Activated CD8-positive, alpha-beta memory T cell treated with anti-CD3 and anti-CD28 coated beads, Interleukin-2, amount 10 ng/mL, durations not matched to agents 7 days and 5 days (primary cell): ENCODE data around the gene MAPK14. TPM values are rescaled to one million over a fixed set of nuclear protein-coding genes. Genes with fewer than 3 reads are reported as not detected.
"Not testable (repeated sequence)": the region's sequence is repeated elsewhere in the genome, so short reads cannot be mapped to it uniquely, and the experiment has no call there.

Experiments
- ATAC-seq: fragments of 150-1000 bp; cut with Tn5 transposase; one replicate; pipeline ENCODE4 v1.10.0; 2021; ENCODE audit warnings: moderate library complexity
- CTCF ChIA-PET: fragments of 350-600 bp; sonication (Branson Sonifier 250); formaldehyde crosslinking; loops from one replicate; lab custom pipeline; 2021; ENCODE audit warnings: antibody characterized with exemption; lab: Charles Lee
- DNase-seq: peaks from one replicate; pipeline ENCODE4 v3.0.0-alpha.2; 2020
- H3K27ac Mint-ChIP-seq: one replicate; pipeline ENCODE4 v1.8.0; 2021; ENCODE audit warnings: mild to moderate bottlenecking, mixed read lengths
- H3K27me3 Mint-ChIP-seq: one replicate; pipeline ENCODE4 v1.8.0; 2021; ENCODE audit warnings: mixed read lengths
- H3K36me3 Mint-ChIP-seq: one replicate; pipeline ENCODE4 v1.8.0; 2021; ENCODE audit warnings: mild to moderate bottlenecking, mixed read lengths
- H3K4me1 Mint-ChIP-seq: one replicate; pipeline ENCODE4 v1.8.0; 2021; ENCODE audit warnings: mixed read lengths
- H3K4me3 Mint-ChIP-seq: one replicate; pipeline ENCODE4 v1.8.0; 2021; ENCODE audit warnings: mild to moderate bottlenecking, moderate library complexity, mixed read lengths
- H3K9me3 Mint-ChIP-seq: one replicate; pipeline ENCODE4 v1.8.0; 2022; ENCODE audit warnings: low read depth, mixed read lengths
- total RNA-seq, 2 experiments: library from RNA; stranded (reverse); gene quantifications; one replicate each; pipeline ENCODE4 v1.2.3, GENCODE V29; 2021

Gene MAPK14
- total RNA-seq, 2 experiments from 2014 or later = 52.8 to 65.7 TPM

- peaks cover 94% of the 10 kb centered on the region for H3K4me1 Mint-ChIP-seq
- CTCF ChIA-PET = interaction anchor here (1.0 to 1.4 kb wide), 2 partner anchors 90 to 223 kb away, joined by 3 read pairs; partner anchors contain the start of gene MAPK14
- H3K4me3 Mint-ChIP-seq = peak overlapping the region; percentile 14
- DNase-seq (no peak), ATAC-seq (no peak)
- H3K36me3 Mint-ChIP-seq = peaks cover 26% of the 10 kb centered on the region
- H3K9me3 Mint-ChIP-seq = no peaks in the 10 kb centered on the region
- no peaks in the 10 kb centered on the region for H3K27me3 Mint-ChIP-seq
- H3K27ac Mint-ChIP-seq = peak overlapping the region; percentile 99
These were observed 90.3 kb downstream of the MAPK14 start for GRCh38 chr6:36117658-36118549.

- DNase-seq (peak; percentile 87), ATAC-seq (peak; percentile 63)
- CTCF ChIA-PET = interaction anchor here (0.5 to 3.7 kb wide), 7 partner anchors 13 to 461 kb away, joined by 3 to 27 read pairs (median 3); partner anchors contain the start of gene MAPK14
- H3K36me3 Mint-ChIP-seq = peaks cover 25% of the 10 kb centered on the region
- H3K27ac Mint-ChIP-seq = peak overlapping the region; percentile 99
- H3K9me3 Mint-ChIP-seq = no peaks in the 10 kb centered on the region
- peak overlapping the region; percentile 14 for H3K4me3 Mint-ChIP-seq
- H3K27me3 Mint-ChIP-seq = no peaks in the 10 kb centered on the region
- peaks cover 97% of the 10 kb centered on the region for H3K4me1 Mint-ChIP-seq
These were observed 91.0 kb downstream of the MAPK14 start for GRCh38 chr6:36118550-36119107.

GRCh38 chr6:36119209-36119608 lies 91.6 kb downstream of the MAPK14 start:
- CTCF ChIA-PET = interaction anchor here (0.5 to 3.7 kb wide), 5 partner anchors 12 to 460 kb away, joined by 3 to 27 read pairs (median 3); no protein-coding TSS in a partner anchor
- H3K27me3 Mint-ChIP-seq = no peaks in the 10 kb centered on the region
- ATAC-seq (no peak), DNase-seq (no peak)
- peaks cover 25% of the 10 kb centered on the region for H3K36me3 Mint-ChIP-seq
- H3K27ac Mint-ChIP-seq = peak overlapping the region; percentile 99
- peaks cover 96% of the 10 kb centered on the region for H3K4me1 Mint-ChIP-seq
- H3K9me3 Mint-ChIP-seq = no peaks in the 10 kb centered on the region
- H3K4me3 Mint-ChIP-seq = no peak overlapping the region

GRCh38 chr6:36120018-36120417 lies 92.4 kb downstream of the MAPK14 start:
- Mint-ChIP-seq H3K9me3 (no peaks in the 10 kb centered on the region), H3K27ac (peak overlapping the region; percentile 99), H3K27me3 (no peaks in the 10 kb centered on the region), H3K4me3 (peak overlapping the region; percentile 69), H3K4me1 (peaks cover 93% of the 10 kb centered on the region), H3K36me3 (peaks cover 23% of the 10 kb centered on the region)
- ATAC-seq (no peak), DNase-seq (no peak)
- CTCF ChIA-PET = interaction anchor here (0.8 to 3.7 kb wide), 5 partner anchors 11 to 92 kb away, joined by 3 to 31 read pairs (median 3); partner anchors contain the start of gene MAPK14

- peak overlapping the region; percentile 69 for H3K4me3 Mint-ChIP-seq
- CTCF ChIA-PET = interaction anchor here (0.8 to 3.7 kb wide), 14 partner anchors 8 to 239 kb away, joined by 3 to 31 read pairs (median 4); partner anchors contain the start of gene MAPK14
- no peaks in the 10 kb centered on the region for H3K27me3 Mint-ChIP-seq
- H3K36me3 Mint-ChIP-seq = peaks cover 22% of the 10 kb centered on the region
- peak; percentile 92 for DNase-seq
- peaks cover 88% of the 10 kb centered on the region for H3K4me1 Mint-ChIP-seq
- H3K9me3 Mint-ChIP-seq = no peaks in the 10 kb centered on the region
- peak overlapping the region; percentile 99 for H3K27ac Mint-ChIP-seq
- peak; percentile 71 for ATAC-seq
These were observed 92.9 kb downstream of the MAPK14 start for GRCh38 chr6:36120539-36120938.

- Mint-ChIP-seq H3K27me3 (no peaks in the 10 kb centered on the region), H3K4me1 (peaks cover 86% of the 10 kb centered on the region), H3K36me3 (peaks cover 20% of the 10 kb centered on the region), H3K27ac (peak overlapping the region; percentile 99), H3K9me3 (no peaks in the 10 kb centered on the region), H3K4me3 (peak overlapping the region; percentile 69)
- CTCF ChIA-PET = interaction anchor here (0.9 to 3.7 kb wide), 19 partner anchors 8 to 452 kb away, joined by 3 to 31 read pairs (median 4); partner anchors contain the start of gene MAPK14
- ATAC-seq (peak; percentile 52), DNase-seq (peak; percentile 87)
These were observed 93.6 kb downstream of the MAPK14 start for GRCh38 chr6:36120979-36121786.

GRCh38 chr6:36121787-36122494 lies 94.3 kb downstream of the MAPK14 start:
- no peak for ATAC-seq
- DNase-seq = no peak
- CTCF ChIA-PET = interaction anchor here (0.9 to 3.7 kb wide), 18 partner anchors 9 to 452 kb away, joined by 3 to 31 read pairs (median 4); partner anchors contain the start of gene MAPK14
- Mint-ChIP-seq H3K27me3 (no peaks in the 10 kb centered on the region), H3K36me3 (peaks cover 14% of the 10 kb centered on the region), H3K4me1 (peaks cover 87% of the 10 kb centered on the region), H3K4me3 (no peak overlapping the region), H3K27ac (peak overlapping the region; percentile 99), H3K9me3 (no peaks in the 10 kb centered on the region)

GRCh38 chr6:36122495-36123269 lies 95.1 kb downstream of the MAPK14 start:
- no peak for DNase-seq
- no peak overlapping the region for H3K4me3 Mint-ChIP-seq
- H3K27ac Mint-ChIP-seq = peak overlapping the region; percentile 75
- ATAC-seq = no peak
- H3K36me3 Mint-ChIP-seq = peaks cover 12% of the 10 kb centered on the region
- no peaks in the 10 kb centered on the region for H3K9me3 Mint-ChIP-seq
- CTCF ChIA-PET = interaction anchor here (1.0 to 2.5 kb wide), 8 partner anchors 9 to 237 kb away, joined by 3 to 19 read pairs (median 6); no protein-coding TSS in a partner anchor
- no peaks in the 10 kb centered on the region for H3K27me3 Mint-ChIP-seq
- H3K4me1 Mint-ChIP-seq = peaks cover 86% of the 10 kb centered on the region

- peak overlapping the region; percentile 54 for H3K4me3 Mint-ChIP-seq
- peaks cover 9% of the 10 kb centered on the region for H3K36me3 Mint-ChIP-seq
- peak; percentile 97 for DNase-seq
- H3K4me1 Mint-ChIP-seq = peaks cover 82% of the 10 kb centered on the region
- no peaks in the 10 kb centered on the region for H3K27me3 Mint-ChIP-seq
- H3K9me3 Mint-ChIP-seq = no peaks in the 10 kb centered on the region
- peak overlapping the region; percentile 75 for H3K27ac Mint-ChIP-seq
- CTCF ChIA-PET = interaction anchor here (0.6 to 1.4 kb wide), 8 partner anchors 8 to 237 kb away, joined by 3 to 7 read pairs (median 3); partner anchors contain the start of gene MAPK14
- peak; percentile 79 for ATAC-seq
These were observed 95.9 kb downstream of the MAPK14 start for GRCh38 chr6:36123270-36124139.

GRCh38 chr6:36124346-36124745 lies 96.7 kb downstream of the MAPK14 start:
- Mint-ChIP-seq H3K27ac (peak overlapping the region; percentile 73), H3K4me1 (peaks cover 76% of the 10 kb centered on the region), H3K4me3 (peak overlapping the region; percentile 54)
- CTCF ChIA-PET = interaction anchor here (0.6 to 1.8 kb wide), 8 partner anchors 15 to 236 kb away, joined by 3 to 7 read pairs (median 3); partner anchors contain the start of gene MAPK14
- not testable (repeated sequence) for H3K9me3 Mint-ChIP-seq, ATAC-seq, H3K36me3 Mint-ChIP-seq, H3K27me3 Mint-ChIP-seq, DNase-seq
